HG03280 (cell line): ENCODE data around the gene SRA1.

Source experiments
- ATAC-seq: cut with Tn5 transposase; IDR thresholded peaks from one replicate; pipeline ENCODE4 v1.9.1; 2021; ENCODE audit warnings: mild to moderate bottlenecking, moderate library complexity; ENCODE audit not compliant: unreplicated experiment

Gene SRA1

DNA sequence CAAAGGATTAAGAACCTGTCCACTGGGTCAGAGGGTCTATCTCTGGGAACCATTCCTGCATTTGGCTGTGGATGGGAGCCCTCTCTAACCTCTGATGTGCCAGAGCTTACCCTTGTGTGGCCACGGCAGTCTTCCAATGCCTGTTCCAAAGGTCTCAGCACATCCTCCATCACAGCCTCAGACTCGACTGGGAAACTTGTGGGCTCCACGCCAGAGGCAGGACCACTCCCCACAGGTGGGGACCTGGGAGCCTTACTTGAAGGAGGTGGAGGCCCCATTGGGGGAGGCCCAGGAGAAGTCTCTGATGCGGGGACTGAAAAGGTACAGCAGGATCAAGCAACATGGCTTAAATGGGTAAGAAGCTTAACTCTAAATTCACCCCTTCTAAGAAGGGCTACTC lies 5.4 kb downstream of the SRA1 start:
- no peak for ATAC-seq

DNA sequence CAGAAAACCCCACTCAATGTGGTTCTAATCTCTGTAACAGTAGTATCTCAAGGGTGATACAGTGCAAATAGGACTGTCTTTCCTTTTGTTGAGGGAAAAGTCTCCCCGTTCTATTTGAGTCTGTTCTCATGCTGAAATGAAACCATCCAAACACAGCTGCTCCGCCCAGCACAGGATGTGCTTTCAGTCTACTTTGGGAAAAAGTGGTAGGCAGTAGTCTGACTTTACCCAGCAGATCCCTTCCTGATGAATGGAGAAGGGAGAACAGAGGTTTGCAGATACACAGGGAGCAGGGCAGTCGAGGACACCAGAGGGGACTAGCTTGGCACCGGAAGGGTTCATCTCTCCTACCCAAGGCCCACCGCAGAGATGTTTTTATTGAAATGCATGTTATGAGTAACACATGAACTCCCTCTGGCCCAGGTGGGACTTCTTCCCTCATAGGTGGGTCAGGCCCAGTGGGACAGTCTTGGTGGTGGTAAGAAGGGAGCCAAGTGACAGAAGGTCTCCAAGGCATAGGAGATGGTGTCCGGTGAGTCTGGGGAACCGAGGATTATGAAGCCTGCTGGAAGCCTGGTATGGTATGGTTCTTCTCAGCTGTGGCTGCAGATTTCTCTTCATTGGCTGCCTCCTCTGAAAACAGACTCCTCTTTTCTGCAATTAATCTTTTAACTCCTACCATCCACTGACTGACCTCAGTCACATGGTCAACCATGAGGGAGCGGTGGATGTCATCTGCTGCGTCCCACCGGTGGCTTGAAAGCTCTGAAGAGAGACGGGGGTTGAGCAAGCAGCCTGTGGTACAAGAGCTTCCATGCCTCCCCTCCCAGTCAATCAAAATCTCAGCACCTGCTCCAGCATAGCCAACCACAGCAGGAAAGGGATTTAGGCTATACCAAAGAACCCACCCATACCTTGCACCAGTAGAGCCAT lies 6.9 kb downstream of the SRA1 start:
- ATAC-seq = no peak

DNA sequence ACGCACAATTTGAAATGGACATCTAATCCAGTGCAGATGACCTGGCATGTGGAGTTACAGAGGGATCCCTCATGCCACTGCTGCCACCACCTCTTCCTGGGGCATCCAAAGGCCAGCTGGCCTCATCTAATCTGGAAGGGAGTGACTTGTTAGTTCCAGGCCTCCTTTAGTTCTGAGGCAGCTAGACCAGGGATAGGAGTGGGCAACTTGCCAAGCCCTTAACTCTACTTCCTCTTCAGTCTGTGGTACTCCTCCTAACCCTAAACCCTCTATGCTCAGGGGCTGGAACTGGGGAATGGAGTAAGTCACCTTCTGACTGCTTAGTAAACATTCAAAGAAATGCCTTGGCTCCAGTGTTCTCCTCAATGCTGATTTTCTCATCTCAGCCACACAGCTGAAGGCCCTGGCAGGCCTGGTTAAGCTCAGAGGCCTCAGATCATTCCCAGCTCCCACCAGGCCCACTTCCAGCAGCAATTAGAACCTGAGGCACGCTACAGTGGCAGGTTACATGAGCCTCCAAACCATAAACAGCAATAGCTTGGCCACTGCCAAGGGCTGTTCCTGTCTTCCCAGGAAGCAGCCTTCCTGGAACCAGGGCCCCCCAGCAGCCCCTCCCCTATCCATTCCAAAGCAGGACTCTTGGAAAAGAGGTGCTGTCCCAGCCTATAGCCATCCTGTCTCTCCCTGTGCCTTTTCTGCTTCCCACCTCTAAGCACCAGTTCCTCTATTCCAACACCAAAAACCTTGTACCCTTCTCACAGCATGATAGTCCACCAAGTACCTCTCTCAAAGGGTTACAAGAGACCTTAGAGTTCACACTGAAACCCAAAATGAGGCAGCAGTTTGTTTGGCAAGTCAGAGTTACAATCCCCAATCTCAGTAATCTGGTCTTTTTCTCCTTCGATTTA lies 7.8 kb downstream of the SRA1 start:
- ATAC-seq = no peak

DNA sequence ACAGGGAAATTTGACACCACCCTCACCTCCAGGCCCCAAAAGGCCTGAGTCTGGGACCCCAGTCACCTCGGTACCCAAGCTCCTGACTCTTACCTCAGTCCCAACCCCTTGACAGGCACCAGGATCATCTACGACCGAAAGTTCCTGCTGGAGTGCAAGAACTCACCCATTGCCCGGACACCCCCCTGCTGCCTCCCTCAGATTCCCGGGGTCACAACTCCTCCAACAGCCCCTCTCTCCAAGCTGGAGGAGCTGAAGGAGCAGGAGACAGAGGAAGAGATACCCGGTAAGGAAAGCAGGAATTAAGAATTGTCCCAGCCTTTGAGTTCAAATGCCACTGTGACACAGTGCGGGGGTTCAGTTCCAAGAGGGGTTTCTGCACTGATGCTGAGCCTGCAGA lies 8.5 kb downstream of the SRA1 start:
- ATAC-seq = no peak

DNA sequence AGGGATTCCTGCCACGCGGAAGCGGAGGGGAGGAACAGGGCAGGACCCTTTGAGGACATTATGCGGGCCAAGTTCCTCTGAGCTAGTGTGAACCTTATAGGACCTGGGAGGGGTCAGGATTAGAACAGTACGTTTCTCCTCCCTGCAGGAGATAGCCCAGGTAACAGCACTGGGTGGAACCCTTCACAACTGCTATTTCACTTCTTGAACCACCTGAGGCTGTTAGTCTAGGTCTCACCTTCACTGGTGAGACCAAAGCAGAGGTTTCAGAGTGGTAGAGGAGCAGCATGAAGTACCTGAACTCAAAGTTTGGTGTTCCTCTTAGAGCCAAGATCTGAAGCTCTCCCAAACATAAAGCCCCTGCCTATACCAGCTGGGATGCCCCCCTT lies 9.0 kb downstream of the SRA1 start:
- no peak for ATAC-seq

DNA sequence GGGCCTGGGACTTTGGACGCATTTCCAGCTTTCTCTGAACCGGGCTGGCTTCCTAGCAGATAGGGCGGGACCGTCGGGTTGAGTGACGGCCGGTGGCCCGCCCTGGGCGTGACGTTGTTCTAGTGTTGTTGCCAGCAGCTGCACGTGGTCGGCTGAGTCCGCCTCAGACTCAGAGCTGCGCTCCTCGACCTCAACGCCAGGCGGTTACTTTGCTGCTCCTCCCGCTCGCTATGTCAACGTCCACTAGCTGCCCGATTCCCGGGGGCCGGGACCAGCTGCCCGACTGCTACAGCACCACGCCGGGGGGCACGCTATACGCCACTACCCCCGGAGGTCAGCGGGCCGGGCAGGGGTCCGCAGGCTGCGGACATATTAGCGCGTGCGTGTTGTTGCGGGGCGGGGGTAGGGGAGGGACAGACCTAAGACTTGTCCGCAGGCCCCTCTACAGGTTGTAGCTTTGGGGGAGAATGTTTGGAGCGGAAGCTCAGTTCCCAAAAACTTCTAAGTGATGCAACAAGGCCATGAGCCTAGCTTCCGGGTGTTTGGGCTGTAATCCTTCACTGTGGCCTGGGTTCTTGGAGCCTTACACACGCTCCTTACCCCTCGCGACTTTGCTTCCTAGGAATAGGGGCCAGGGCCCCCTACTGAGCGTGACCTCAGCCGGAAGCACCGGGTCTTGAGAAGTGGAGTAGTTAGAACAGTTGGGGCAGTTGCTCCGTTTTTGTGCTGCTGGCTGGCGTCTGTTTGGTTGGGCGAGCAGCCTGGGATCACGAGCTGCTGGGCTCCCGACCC lies 9.6 kb downstream of the SRA1 start, which contains the start of gene EIF4EBP3:
EIF4EBP3 (plus strand) TSS at position 155 of the 792 bp plus-strand sequence; CDS start at position 231, 76 bp downstream.
- peak; percentile 96 for ATAC-seq

DNA sequence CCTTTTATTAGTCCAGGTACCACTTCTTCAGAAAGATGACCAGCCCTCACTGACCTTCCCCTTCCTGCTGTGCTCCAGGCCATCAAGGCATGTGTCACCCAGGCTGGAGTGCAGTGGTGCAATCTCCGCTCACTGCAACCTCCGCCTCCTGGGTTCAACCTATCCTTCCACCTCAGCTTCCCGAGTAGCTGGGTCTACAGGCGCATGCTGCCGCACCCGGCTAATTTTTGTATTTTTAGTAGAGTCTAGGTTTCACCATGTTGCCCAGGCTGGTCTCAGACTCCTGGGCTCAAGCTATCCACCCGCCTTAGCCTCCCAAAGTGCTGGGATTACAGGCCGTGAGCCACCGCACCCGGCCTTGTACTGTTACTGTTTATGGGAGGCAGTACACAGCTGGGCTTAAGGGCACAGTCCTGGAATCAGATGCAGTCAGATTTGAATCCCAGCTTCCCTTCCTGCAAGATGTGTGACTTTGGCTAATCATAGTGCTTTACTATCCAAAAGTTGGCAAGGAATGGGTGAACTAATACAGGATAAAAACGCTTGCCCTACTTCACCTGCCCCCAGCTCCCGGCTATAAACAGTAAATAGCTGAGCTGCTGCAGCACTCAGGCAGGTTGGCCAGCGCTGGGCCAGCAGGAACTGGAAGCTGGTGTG lies 10.3 kb downstream of the SRA1 start:
- ATAC-seq = no peak

DNA sequence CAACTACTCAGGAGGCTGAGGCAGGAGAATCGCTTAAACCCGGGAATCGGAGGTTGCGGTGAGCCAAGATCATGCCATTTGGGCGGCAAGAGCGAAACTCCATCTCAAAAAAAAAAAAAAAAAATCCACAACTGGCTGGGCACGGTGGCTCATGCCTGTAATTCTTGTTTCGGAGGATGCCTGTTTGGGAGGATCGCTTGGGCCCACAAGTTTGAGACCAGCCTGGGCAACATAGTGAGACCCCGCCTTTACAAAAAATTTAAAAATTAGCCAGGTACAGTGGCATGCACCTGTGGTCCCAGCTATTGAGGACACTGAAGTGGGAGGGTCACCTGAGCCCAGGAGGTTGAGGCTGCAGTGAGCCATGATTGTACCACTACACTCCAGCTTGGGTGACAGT lies 11.7 kb downstream of the SRA1 start:
- ATAC-seq = no peak

DNA sequence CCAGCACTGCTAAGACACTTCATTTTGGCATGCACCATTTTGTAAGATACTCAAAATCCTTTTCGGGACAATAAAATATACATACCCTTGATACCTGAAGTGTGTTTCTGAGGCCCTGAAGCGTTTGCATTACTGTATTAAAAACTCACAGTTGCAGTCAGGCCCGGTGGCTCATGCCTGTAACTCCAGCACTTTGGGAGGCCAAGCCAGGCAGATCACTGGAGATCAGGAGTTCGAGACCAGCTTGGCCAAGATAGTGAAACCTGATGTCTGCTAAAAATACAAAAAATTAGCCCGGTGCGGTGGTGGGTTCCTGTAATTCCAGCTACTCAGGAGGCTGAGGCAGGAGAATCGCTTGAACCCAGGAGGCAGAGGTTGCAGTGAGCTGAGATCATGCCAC lies 12.3 kb downstream of the SRA1 start:
- ATAC-seq = no peak

DNA sequence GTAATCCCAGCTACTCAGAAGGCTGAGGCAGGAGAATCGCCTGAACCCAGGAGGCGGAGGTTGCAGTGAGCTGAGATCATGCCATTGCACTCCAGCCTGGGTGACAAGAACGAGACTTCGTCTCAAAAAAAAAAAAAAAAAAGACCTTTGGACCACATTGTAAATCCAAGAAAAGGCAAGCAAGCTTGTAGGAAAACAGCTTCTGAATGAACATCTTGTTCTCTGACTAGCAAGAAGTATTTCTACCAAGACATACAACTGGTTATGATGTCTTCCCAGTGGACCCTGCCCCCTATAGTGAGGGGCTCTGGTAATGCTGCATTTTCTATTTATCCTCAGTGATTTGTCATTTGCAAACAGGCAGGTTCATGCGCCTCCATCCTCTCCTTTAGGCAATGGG lies 14.3 kb downstream of the SRA1 start:
- no peak for ATAC-seq

DNA sequence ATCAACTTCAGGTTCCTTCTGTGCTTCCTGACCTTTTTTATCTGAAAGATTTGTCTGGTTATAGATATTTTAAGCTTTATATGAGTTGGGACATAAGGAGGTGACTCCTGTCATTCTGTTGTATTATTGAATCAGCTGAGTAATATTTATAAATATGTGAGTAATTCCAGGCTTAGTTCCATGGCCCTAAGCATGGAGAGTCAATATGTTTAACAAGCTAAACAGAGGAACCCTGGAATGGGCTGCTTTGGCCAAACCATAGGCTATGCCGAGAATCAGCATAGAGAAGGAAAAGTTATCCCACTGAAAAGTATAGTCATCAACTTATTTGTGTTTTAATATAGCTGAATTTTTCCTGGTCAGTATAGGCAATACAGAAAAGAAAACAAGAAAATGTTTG lies 17.0 kb downstream of the SRA1 start:
- no peak for ATAC-seq

DNA sequence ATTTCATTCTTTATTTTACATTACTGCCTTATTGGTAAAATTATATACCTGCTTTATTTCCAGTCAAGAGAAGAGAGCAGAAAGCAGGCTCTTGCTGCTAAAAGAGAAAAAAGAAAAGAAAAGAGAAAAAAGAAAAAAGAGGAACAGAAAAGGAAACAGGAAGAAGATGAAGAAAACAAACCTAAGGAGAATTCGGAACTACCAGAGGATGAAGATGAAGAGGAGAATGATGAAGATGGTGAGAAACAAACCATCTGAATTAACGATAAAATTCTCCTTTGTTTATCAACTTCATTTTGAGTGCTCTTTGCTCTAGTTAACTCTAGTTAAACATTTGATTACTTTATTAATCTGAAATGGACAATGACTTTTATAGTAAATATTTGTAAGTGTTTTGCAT lies 33.3 kb downstream of the SRA1 start:
- no peak for ATAC-seq

DNA sequence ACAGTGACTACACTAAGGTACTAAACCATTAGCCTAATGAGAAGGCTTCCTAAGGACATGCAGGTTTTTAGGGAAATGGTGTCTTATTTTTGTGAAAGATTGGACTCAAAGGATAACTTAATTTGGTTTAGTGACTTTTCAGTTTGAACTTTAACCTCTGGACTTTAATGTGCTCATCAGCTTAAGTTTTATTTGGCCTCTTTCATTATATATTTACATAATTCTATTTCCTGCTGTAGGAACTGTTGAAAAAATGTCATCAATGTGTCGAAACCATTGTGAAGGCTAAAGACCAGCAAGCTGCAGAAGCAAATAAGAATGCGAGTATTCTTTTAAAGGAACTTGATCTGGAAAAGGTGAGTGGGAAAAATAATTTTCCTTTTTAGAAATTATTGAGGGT lies 44.1 kb downstream of the SRA1 start:
- ATAC-seq = no peak

DNA sequence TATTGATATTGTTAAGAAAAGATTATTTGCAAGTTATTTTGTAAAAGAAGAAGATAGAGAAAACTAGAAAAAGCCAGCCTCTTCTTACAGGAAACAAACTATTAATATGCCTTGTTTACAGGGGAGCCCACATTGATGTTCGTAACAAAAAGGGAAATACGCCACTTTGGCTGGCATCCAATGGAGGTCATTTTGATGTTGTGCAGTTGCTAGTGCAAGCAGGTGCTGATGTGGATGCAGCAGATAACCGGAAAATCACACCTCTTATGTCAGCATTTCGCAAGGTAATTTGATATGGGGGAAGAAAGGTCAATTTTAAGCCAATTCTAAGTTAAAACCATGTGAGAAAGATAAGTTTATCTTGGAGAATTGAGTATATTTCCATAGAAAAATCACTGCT lies 47.4 kb downstream of the SRA1 start:
- ATAC-seq = no peak

DNA sequence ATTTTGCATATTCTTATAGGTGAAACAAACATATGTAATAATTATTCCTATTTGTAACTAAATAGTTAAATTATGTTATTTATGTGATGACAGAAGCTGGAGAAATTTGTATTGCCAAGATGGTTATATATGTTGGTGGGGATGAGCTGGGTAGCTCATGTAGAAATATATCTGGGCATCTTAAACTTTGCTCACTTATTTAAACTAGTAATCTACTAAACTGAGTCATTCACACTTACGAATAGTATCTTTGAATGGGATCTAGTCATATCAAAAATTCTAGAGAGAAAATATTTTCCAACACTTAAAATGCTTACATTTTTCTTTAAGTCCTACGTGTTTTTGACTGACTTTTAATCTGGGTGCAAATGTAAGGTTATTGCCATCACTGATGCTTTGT lies 54.4 kb downstream of the SRA1 start:
- no peak for ATAC-seq
